HFF-Myc (cell line): ENCODE data around the gene FYB1.

Source experiments
- DNase-seq: peaks from one replicate; pipeline ENCODE4 v3.0.0-alpha.2; 2011; ENCODE audit warnings: low read depth; ENCODE audit errors: extremely low read depth
- H3K4me3 ChIP-seq: replicated peaks from 2 replicates; pipeline ENCODE4 v1.5.1; 2011; ENCODE audit warnings: low read depth, mild to moderate bottlenecking, control low read depth, low read length
- TF ChIP-seq, protein P1 (sequence below): IDR thresholded peaks from 2 replicates; pipeline ENCODE4 v1.5.1; 2012; ENCODE audit warnings: mild to moderate bottlenecking, low read depth, low read length, control low read depth; ENCODE audit errors: missing control alignments

FYB1 gene

DNA sequence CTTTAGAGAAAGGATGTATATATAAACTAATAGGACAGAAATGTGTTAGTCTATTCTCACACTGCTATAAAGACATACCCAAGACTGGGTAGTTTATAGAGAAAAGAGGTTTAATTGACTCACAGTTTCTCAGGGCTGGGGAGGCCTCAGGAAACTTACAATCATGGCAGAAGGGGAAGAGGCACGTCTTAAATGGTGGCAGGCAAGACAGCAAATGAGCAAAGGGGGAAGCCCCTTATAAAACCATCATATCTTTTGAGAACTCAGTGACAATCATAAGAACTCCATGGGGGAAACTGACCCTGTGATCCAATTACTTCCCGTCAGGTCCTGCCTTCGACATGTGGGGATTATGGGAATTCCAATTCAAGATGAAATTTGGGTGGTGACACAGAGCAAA lies 136.4 kb downstream of the FYB1 start:
- DNase-seq: no peak
- TF ChIP-seq, protein P1, sequence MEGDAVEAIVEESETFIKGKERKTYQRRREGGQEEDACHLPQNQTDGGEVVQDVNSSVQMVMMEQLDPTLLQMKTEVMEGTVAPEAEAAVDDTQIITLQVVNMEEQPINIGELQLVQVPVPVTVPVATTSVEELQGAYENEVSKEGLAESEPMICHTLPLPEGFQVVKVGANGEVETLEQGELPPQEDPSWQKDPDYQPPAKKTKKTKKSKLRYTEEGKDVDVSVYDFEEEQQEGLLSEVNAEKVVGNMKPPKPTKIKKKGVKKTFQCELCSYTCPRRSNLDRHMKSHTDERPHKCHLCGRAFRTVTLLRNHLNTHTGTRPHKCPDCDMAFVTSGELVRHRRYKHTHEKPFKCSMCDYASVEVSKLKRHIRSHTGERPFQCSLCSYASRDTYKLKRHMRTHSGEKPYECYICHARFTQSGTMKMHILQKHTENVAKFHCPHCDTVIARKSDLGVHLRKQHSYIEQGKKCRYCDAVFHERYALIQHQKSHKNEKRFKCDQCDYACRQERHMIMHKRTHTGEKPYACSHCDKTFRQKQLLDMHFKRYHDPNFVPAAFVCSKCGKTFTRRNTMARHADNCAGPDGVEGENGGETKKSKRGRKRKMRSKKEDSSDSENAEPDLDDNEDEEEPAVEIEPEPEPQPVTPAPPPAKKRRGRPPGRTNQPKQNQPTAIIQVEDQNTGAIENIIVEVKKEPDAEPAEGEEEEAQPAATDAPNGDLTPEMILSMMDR: no peak
- H3K4me3 ChIP-seq: no peak overlapping the region

DNA sequence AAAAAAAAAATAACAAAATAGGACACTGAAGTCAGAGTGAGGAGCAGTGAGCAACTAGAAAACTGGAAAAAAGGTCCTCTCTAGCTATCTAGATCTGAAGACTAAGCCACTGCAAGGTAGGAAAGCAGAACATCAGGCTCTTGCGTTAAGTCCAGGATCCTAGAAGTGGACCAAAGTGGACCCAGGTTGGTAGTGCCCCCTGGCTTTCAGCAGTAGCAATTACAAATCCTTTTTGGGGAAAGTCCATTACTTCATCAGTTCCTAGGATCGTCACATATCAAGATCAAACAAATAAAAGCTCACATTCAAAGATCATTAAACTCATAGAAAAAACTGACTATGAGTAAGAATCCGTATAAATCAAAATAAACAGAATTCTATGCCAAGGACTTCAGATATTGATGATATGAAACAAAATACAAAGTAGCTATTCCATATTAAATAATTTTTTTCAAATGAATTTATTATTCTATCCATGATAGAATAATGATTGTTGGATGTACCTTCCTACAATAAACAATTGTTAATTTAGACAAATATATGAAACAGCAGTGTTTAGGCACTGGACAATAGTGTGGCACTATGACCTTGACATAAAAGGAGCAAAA lies 138.7 kb downstream of the FYB1 start:
- no peak for DNase-seq

DNA sequence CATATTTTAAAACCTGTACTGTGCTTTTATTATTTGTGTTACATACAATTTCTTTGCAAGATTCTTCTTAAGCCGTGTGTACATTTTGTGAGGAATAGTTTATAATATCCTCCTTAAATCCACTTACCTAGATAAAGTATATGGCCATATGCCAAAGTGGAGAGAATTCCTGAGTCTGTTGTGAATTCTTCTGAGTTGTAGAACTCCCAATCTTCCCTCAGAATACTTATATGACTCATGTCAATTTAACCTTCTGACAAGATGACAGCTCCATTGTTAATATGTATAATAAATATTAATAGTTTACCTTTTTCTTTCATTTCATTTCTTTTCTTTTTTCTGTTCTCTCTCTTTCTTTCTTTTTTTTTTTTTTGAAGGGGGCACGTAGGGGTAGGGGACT lies 139.2 kb downstream of the FYB1 start:
- DNase-seq: no peak
- no peak overlapping the region for H3K4me3 ChIP-seq
- TF ChIP-seq, protein P1: no peak

More for the DNA sequence above, 138.7 kb downstream of the FYB1 start:
- no peak overlapping the region for H3K4me3 ChIP-seq
- TF ChIP-seq, protein P1: peak; percentile 83

DNA sequence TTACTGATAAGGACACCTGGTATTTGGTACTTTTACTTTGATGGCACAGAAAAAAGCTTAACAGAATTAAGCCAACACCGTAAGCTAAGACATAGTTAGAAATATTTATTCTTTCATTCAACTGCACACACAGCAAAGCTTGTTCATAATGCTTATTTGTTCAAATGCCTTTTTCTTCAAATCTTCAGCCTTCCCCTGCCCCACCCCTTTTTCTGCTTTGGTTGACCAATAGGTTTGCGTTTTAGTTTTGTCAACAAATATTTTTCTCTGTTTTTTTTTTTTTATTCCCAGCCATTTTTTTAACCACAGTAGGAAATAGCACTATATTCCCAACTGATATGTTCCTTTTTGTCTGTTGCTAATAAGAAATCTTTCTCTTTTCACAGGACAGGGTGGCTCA lies 140.2 kb downstream of the FYB1 start:
- DNase-seq: no peak
- H3K4me3 ChIP-seq: no peak overlapping the region
- TF ChIP-seq, protein P1: no peak

DNA sequence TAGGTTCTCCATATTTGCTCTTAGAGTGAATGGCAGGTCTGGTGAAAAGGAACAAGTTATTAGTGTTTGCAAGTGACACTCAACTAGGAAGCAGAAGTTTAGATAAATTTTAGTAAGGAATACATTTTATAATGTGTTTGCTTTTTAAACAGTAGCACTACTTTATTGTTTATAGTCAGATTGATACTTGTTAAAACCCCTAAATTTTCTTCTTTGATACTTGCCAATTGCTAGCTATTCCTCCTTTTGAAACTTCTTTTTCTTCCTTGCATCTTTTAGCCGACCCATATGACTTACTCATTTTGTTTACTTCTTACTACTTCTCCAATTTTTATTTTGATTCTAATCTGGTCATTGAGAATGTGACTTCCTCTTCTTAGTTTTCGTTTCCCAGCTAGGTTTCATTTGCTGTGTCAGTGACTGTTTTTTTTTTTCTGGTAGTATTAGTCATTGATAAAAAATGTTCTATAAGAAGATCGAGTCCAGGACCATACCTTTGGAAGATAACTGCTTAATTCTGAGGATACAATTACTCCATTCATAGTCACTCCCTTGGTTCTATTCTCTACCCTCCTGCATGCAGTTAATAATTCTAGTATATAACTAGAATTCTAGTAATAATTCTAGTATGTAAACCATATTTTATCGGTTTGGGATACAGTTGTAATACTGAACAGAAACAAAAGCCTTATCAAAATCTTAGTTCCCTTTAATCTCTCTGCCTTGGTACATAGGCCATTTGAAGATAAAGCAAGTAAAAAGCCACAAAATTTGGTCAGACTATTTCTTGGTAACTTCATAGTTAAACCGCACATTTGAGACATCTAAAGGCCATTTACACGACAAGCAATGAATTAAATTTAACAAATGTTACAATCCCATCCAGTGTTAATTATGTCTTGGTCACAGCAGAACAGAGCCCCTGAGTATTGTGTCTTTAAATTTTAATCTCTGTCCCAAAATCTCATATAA lies 142.3 kb downstream of the FYB1 start:
- TF ChIP-seq, protein P1: no peak
- H3K4me3 ChIP-seq: no peak overlapping the region
- no peak for DNase-seq

DNA sequence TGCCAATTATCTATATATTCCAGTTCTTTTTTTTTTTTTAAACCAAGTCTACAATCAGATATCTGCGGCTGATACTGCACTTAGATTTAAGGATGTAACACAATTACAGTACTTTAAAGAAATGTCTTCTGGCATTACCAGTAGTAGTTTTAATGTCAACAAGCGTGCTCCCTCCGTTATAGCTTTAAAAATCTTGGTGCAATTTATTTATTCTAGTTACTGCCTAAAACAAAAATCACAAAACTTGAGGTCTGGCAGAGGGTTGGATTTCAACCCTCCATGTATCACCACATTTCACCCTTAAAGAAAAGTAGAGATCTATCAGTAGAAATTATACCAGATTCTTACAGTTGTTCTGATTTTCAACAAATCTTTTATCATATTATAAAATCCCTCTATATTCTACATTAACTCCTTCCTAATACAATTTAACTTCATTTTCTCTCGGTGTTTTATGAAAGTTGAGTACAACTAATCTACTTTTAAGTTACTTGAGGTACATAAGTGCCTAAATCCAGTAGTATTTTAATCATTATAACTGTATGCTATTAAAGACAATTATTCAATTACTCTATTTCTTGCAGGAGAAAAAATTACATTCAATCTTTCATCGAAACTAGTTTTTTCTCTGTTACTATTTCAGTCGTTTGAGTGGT lies 143.1 kb downstream of the FYB1 start:
- TF ChIP-seq, protein P1: no peak
- no peak overlapping the region for H3K4me3 ChIP-seq
- DNase-seq: no peak
